Measurements from ENCODE around the gene PTCHD1. TPM values are rescaled to one million over a fixed set of nuclear protein-coding genes. Genes with fewer than 3 reads are reported as not detected.

PTCHD1 gene
- 0.05 and 0.06 TPM in 2 replicates for total RNA-seq

GRCh38 chrX:23334848-23335599 lies at the start of gene PTCHD1:
TSS of gene PTCHD1 (plus strand) at chrX:23334849. CDS start at chrX:23334876, 27 bp downstream.

